ENCODE results near the gene SIGLEC10. TPM values are rescaled to one million over a fixed set of nuclear protein-coding genes. Genes with fewer than 3 reads are reported as not detected.
"Not testable (repeated sequence)": the region's sequence is repeated elsewhere in the genome, so short reads cannot be mapped to it uniquely, and the experiment has no call there.

SIGLEC10 gene
- total RNA-seq, 1 donor from 2014 or later: not detected

DNA sequence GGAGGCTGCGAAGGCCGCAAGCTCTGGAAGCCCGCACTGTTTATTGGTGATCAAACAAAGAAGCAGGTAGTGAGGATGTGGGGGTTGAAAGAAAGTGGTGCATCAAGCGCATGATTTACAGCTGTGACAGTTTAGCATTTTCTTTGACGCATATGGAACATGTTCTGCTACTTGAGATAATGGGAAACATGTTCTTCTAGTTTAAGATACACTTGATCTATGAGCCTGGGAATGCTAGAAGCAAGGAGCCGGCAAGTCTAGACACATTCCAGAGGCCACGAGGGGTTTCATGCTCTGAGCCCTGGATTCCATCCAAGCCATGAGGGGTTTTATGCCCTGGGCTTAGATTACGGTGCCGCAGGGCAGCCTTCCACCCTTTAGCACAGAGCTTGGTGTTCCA is 20.0 kb downstream of the SIGLEC10 start:
- DNase-seq (ENCODE audit: low read depth, low spot score): not testable (repeated sequence)

DNA sequence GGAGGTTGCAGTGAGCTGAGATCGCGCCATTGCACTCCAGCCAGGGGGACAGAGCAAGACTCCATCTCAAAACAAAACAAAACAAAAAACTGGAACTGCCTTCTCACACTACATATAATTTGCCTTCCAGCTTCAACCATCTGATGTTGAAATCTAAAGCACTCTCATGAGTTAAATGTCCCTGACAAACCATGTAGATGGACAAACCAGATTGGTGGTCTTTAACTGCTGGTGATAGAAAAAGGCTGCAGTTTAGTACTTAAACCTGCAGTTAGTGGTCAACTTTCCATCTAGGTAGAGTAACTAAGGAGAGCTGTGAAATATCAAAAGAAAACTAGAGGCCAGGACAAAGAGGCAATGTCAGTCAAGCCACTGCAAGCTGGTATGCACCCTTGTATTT is 21.3 kb downstream of the SIGLEC10 start:
- no peak for DNase-seq (ENCODE audit: low read depth, low spot score)

DNA sequence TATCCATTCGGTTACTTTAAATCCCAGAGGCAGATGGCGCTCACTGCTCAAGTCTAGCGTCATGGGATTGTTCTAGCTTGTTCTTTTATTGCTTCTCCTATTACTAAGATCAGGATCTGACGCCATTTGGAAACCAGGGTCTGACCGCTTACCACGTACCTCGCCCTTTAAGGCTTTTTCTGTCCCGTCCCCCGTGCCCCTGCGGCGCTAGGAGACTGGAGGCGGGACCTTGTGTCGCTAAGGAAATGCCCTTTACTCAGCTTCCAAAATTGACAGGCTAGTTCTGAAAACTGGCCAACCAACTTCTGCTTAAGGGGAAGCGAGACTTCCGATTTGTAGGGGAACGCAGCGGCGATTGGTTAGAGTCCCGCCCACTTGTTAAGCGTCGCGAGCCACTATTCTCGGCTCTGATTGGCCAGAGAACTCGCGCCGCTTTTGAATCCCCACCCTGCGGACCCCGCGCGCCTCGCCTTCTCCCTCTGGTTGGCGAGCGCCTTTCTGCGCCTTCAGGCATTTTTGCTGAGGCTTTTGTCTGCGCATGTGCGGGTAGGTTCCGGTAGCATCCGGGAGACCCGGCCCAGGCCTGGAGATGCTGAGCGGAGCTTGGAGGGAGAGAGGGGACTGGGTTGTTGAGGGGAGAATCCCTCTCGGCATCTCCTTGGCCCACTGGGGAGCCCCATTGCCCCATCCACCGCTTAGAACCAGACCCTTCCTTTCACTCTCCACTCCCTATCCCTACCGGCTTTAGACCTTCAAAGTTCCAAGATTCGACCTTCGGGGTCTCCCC is 23.2 kb downstream of the SIGLEC10 start:
- DNase-seq (ENCODE audit: low read depth, low spot score): peak; percentile 89

DNA sequence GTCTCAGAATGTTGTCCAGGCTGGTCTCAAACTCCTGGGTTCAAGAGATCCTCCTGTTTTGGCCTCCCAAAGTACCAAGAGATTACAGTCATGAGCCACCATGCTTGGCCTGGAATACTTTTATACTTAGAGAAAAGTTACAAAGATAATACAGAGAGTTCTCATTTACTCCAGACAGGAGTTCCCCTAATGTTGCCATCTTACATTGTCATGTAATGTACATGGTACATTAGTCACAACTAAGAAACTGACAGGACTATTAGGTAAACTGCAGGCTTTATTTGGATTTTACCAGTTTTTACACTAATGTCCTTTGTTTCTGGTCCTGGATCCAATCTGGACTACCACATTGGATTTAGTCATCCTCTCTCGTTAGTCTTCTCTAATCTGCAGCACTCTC is 24.7 kb downstream of the SIGLEC10 start:
- DNase-seq (ENCODE audit: low read depth, low spot score): no peak

DNA sequence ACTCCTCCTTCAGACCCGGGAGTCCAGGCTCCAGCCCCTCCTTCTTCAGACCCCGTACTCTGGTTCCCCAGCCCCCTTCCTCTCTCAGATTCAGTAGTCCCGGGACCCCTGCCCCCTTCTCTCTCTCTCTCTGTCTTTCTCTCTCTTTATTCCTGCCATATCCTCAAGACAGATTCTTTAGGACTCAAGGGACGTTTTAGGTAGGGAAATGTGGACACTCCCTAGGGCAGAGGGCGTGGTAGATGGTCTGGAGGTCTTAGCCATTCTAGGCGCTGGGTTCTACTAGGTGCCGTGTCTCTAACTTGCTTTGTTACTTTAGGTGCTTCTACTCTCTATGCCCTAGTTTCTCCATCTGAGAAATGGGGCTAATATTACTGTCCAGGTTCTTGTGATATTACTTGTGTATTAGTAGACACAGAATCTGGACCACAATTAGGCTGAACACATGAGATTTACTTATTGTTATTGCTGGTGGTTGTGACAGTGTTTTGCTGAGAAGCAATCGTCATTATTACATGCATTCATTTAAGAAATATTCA is 26.3 kb downstream of the SIGLEC10 start:
- DNase-seq (ENCODE audit: low read depth, low spot score): no peak

DNA sequence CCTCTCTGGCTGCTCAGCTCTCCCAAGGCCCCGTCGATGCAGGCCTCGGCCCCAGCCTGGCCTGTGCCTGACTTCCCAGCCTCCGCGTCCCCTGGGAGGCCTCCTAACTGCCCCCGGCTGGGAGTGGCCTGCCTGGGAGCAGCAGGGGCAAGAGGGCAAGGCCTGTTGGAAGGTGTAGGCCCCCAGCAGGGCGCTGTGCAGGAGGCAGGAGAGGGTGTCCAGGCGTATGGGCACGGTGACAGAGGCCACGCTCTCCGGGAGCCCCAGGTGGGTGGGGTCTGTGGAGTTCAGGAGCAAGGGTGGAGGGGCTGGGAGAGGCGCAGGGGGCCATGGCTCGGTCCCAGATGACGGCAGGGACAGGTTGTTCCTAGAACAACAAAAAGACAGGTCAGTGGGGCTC is 28.3 kb downstream of the SIGLEC10 start:
- DNase-seq (ENCODE audit: low read depth, low spot score): no peak

DNA sequence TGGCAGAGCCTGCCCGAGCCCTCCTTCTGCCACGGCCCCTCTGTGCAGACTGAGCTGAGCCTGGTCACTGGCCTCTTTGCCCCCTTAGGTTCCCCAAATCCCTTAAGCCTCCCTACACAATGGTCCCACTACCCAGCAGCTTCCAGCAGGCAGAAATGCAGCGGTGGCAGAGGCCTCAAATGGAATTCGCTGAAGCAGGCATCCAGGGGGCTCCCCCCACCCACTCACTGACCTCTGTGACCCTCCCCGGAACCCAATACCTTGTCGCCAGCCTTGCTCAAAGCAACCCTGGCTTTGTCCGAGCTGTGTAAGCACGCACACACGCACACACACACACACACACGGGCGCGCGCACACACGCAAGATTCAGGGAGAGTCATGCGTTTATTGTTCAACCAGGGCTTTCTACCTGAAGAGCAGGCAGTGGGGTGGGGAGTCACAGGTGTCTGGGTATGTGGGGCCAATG is 29.5 kb downstream of the SIGLEC10 start, which contains the start of gene LIM2:
Gene LIM2, minus strand, starts transcription at position 51 of the 466 bp plus-strand sequence. CDS start 531 bp downstream, outside the sequence.
- DNase-seq (ENCODE audit: low read depth, low spot score): no peak

DNA sequence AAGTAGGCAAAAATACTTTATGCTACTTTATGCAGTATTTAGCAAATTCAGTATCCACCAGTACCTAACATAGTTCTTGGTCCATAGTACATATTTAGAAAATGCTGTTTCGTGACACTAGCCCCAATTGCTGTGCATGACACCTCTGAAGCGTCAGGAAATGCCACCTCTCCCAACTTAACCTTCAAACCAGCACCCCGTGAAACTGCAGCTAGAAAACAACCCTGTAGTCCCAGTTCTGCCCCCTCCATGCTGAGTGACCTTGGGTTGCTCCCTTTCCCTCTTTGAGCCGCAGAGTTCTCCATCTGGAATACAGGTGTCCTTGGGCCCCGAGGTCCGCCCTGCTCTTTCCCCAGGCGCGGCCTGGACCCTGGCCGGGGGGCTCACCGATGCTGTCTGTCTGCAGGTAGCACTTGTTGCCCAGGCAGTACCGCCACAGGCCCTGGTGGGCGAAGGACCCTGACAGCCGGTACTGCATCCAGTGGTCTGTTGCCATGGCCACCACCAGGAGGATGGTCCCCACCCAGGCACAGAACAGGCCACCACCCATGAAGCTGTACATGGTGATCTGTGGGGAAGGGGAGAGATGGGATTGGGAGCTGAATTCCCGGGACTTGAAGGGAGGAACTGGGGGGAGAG is 30.4 kb downstream of the SIGLEC10 start:
- DNase-seq (ENCODE audit: low read depth, low spot score): no peak

DNA sequence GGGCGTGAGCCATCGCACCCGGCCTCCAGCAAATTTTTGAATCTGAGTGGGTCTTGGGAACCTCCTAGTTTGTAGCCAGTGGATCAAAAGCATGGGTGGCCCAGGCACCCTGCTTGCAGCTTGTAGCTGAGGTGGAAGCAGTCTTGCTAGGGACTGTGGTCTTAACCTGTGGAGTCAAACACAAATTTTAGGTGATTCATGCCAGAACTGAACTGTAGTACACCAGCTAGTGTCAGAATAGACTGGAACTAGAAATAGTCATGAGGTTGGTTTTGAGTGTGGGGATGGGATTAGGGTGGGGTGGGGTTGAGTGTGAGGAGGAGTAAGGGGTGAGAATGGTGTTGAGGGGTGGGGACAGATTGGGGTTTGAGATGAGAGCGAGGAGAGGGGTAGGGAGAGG is 35.4 kb downstream of the SIGLEC10 start:
- DNase-seq (ENCODE audit: low read depth, low spot score): no peak

DNA sequence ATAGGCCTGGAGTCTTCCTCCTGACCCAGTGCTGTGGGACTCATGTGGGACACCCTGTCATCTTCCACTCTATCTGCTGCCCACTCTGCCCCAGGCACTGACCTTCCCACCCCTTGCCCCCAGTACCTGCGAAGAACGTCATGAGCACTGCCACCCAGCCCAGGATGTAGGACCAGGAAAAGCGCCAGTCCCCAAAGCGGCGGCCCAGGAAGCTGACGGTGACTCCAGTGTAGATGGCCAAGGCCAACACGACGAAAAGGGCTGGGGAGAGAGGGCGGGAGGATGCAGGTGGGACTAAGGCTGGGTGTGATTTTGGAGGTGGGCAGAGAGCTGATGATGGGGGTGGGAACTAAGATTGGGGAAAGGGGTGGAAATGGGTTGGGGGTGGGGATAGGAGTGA is 37.1 kb downstream of the SIGLEC10 start:
- DNase-seq (ENCODE audit: low read depth, low spot score): no peak

DNA sequence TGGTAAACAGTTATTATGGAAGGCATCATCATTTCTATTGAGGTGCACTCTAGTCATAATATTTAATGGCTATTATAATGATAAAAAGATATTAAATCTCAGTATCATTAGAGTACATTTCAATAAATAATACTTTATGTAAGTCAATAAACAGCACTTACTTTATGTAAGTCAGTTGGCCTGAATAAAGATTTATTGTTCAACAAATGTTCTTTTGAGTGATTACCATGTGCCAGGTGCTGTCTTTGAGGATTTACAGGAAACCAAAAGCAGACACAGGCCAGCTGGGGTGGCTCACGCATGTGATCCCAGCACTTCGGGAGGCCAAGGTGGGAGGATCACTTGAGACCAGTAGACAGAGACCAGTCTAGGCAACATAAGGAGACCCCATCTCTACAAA is 40.0 kb downstream of the SIGLEC10 start:
- no peak for DNase-seq (ENCODE audit: low read depth, low spot score)

DNA sequence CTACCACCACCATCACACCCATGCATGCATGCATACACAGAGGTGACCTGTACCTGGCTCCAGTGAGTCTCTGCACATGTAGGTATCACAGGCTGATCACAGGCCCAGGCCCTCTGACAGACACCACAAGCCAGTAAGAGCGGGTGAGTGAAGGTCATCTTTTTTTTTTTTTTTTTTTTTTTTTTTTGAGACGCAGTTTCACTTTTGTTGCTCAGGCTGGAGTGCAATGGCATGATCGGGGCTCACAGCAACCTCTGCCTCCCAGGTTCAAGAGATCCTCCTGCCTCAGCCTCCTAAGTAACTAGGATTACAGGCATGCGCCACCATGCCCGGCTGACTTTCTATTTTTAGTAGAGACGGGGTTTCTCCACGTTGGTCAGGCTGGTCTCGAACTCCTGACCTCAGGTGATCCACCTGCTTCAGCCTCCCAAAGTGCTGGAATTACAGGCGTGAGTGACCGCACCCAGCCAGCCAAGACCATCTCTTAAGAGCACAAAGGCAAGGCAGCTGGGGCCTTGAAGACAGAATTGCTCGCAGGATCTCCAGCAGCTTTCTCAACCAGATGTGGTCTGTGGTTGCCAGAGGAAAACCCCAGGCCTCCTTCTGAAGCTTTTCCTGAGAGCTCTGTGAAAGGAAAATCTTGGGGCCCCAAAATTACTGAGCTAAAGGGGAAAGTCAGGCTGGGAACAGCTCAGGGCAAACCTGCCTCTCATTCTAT is 41.8 kb downstream of the SIGLEC10 start:
- no peak for DNase-seq (ENCODE audit: low read depth, low spot score)

DNA sequence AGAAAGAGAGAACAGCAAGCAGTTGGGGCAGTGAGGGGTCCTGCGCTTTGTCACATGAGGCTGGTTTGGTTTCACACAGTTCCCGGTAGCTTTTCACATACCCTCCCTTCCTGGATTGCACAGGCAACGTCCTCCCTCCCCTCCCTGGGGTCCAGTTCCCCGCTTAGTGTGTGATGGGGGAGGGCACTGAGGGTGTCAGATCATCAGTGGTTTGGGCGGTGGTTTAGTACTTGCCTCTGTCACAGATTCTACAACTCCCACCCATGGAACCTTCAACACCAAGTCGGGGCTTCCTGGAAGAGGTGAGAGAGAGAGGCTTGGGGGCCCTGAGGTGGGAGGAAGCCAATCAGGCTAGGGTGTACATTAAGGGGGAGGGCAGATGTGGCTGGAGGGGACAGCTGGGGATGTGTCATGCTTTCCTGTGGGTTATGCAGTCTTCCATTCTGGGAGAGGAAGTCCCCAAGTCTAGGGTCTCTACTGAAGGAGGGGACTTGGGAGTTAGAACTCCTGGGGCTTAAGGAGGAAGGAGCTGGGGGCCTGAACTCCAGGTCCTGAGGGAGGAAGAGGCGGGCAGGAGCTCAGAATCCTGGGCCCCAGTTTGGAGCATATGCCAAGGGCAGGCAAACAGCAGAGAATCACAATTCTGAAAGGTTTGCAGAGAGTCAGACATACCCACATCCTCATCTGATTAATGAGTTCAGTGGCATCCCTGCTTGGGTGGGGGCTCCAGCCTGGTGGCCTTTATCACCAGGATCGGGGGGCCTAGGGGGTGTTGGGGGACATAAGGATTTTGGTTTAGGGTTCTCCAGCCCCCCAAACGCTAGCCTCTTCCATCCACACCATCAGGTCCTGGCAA is 44.6 kb downstream of the SIGLEC10 start, which contains the start of gene NKG7:
Gene NKG7, minus strand, starts transcription at position 6 of the 856 bp plus-strand sequence. CDS start 119 bp downstream, outside the sequence.
- DNase-seq (ENCODE audit: low read depth, low spot score): no peak

DNA sequence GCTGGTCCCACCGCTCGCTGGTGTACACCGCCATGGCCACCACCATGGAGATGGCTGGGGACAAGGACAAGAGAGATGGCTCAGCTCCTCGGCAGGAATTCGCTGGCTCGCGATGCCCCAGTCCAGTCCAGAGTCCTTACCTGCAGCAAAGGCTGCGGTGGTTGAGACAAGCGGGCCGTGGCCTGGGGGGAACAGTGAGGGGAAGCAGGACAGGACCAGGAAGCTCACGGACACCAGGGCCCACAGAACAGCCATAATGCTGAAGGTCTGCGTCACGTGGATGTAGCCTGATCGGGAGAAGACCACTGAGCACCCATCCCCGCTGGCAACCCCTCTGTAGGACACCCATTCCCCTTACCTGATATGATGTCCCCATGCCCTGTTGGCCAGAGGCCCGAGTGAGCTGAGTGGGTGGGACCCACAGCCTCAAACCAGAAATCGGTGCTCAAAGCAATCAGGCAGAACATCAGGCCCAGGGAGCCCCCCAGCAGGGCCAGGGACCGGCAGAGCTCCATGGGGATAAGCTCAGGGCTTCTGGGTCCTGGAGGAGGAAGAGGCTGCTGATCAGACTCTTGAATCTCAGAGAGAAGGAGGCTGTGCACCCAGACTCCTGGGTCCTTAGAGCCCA is 45.3 kb downstream of the SIGLEC10 start:
- DNase-seq (ENCODE audit: low read depth, low spot score): no peak

DNA sequence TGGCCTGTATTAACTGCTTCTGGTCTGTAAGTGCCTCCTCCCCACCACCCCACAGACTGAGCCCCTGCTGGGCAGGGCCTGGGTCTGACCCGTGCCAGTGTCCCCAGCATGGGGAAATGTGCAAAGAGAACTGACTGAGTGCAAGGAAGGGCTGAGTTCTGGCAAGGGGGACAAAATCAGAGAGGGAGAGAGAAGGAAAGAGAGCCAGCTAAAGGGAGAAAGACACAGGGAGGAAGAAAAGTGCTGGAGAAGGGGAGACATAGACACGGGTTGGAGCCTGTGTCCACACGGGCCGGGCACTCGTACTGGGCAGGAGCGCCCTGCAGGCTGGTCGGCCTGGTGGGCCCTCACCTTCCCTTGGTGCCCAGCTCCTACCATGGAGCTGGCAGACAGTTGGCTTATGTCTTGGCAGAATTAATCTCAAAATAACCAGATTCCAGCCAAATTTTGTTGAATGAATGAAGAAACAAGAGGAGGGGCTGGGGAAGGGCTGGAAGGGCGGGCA is 46.2 kb downstream of the SIGLEC10 start:
- DNase-seq (ENCODE audit: low read depth, low spot score): no peak

DNA sequence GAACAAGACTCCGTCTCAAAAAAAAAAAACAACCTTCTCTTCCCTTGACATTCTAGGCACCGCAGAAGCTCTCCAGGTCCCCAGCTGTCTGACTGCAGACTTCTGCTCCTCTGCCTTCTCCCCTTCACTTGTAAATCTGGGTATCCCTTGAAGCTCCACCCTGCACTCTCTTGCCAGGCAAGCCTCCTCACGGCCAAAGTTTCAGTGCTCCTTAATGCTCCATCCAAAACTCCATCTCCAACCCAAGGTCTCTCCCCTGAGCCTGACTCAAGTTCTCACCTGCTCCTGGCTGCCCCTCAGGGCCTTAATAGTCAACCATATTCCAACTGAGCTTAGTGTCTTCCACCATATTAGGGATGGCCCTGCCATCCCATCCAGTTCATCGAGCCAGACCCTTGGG is 47.2 kb downstream of the SIGLEC10 start:
- no peak for DNase-seq (ENCODE audit: low read depth, low spot score)

DNA sequence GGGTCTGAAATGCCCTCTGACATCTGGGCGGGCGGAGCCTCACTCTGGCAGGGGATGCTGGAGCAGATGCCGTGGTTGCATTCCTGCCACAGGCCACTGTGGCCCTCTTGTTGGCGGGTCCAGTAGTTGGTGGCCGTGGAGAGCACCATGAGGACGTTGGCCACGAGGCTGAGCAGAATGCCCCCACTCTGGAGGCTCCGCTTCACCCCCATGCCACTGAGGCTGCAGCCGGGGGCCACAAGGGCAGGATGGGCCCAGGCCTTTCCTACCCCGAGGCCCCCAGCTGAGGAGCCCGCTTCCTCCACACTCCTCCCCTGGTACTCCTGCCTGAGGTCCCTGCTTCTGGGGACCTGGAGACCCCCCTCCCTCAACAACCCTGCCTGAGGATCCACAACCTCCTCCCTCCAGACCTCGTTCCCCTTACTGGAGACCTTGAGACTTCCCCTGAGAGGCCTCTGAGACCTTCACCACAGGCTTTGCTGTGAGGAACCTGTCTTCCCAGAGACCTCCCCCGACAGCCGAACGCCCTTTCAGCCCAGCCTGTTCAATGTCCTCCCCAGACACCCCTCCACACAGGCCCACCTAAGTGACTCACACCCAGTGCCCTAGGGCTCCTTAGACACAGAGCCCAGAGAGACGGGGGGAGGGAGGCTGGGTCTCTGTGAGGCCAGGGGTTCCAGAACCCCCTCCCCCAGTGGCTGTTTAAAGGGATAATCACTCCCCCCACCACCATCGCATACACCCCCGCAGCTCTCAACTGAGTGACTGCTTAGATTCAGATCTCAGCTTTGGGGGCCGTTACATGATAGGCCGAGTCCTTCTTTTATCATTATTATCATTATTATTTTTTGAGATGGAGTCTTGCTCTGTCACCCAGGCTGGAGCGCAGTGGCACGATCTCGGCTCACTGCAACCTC is 48.8 kb downstream of the SIGLEC10 start, which contains the start of gene CLDND2:
Gene CLDND2, minus strand, starts transcription at position 638 of the 917 bp plus-strand sequence. Its CDS starts 426 bp downstream, at position 212.
- DNase-seq (ENCODE audit: low read depth, low spot score): no peak

DNA sequence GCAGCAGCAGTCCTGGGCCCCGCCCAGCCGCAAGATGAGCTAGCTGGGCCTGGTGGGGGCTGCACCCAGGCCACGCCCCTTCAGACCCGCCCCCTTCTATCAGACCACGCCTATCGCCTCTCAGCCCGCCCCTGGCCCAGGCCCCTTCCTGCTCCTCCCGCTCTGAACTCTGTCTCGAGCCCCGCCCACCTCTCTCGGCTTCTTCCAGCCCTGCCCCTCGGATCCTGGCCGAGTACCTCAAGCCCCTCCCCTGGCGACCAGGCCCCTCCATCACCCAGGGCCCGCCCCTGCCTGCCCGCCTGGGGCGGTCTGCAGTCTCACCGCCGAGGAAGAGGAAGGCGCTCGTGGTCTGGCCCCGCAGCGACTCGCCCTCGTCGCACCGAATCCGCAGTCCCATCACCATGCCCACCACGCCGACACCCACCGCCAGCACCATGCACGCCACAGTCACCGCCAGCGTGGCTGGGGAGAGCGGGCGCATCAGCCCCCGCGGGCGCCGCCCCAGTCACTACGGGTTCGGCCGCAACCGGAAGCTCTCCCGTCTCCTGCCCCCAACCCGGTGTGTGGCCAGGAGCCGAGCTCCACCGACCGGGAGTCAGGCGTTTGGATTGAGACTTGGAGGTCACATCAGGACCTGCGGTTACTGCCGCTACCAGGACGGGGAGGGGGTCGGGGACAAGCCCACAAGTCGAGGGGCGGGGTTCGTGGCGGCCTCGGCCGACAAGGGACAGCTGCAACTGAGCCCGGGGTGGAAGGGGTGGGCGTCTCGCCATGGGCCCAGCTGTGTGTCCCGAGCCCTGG is 49.7 kb downstream of the SIGLEC10 start:
- DNase-seq (ENCODE audit: low read depth, low spot score): peak; percentile 93
